Measurements from ENCODE around the gene SCYGR4.

DNA sequence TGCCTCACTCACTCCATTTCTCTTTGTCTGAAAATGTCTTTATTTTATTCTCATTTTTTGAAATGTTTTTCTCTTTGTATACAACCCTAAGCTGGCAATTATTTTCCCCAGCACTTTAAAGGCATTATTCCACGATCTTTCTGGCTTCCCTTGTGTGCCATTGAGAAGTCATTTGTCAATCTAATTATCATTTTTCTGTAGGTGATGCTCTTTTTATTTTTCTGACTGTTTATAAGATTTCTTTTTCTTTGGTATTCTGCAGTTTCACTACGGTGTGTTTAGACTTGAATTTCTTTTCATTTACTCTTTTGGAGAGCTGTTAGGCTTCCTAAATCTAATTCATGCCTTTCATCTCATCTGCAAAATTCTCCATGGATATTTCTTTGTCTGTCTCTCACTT, 8.1 kb downstream of the SCYGR4 start:
- TF ChIP-seq ZNF384 (IDR thresholded peaks at IDR 0.05): no peak
- TF ChIP-seq LEF1 (IDR thresholded peaks at IDR 0.05; ENCODE audit: borderline replicate concordance): no peak
- no peak for TF ChIP-seq SP1 (IDR thresholded peaks at IDR 0.05)
- no peak for TF ChIP-seq FOXA1 (IDR thresholded peaks at IDR 0.05)
- TF ChIP-seq, protein P1, sequence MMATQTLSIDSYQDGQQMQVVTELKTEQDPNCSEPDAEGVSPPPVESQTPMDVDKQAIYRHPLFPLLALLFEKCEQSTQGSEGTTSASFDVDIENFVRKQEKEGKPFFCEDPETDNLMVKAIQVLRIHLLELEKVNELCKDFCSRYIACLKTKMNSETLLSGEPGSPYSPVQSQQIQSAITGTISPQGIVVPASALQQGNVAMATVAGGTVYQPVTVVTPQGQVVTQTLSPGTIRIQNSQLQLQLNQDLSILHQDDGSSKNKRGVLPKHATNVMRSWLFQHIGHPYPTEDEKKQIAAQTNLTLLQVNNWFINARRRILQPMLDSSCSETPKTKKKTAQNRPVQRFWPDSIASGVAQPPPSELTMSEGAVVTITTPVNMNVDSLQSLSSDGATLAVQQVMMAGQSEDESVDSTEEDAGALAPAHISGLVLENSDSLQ (IDR thresholded peaks at IDR 0.05): no peak
- no peak for TF ChIP-seq HDGF (IDR thresholded peaks at IDR 0.05; ENCODE audit: borderline replicate concordance)

Measured in HEK293T (cell line).